ENCODE measurements around the gene ATL1.

- TF ChIP-seq POLR2A (IDR thresholded peaks at IDR 0.05; ENCODE audit: low read length) (no peak), GATA1 (IDR thresholded peaks at IDR 0.05; ENCODE audit: low read depth, low read length) (no peak)
Observed at GRCh38 chr14:50533241-50533705, 26.7 kb upstream of the ATL1 start.
